Stimulated activated CD4-positive, alpha-beta T cell treated with anti-CD3 and anti-CD28 coated beads, Interleukin-15, amount 100 ng/mL, for 1 hour (primary cell): ENCODE results near the gene HMGCL.
"Not testable (repeated sequence)": the region's sequence is repeated elsewhere in the genome, so short reads cannot be mapped to it uniquely, and the experiment has no call there.

Experiments used
- DNase-seq, 2 donors: peaks; one replicate each; pipeline ENCODE4 v3.0.0-alpha.2; 2020; ENCODE audit warnings: low read depth in 1 of 2, low spot score in 1 of 2

The HMGCL gene

GRCh38 chr1:23799570-23800399, 25.4 kb downstream of the HMGCL start:
- no peak for DNase-seq

GRCh38 chr1:23799255-23799569, 26.0 kb downstream of the HMGCL start:
- no peak for DNase-seq

- no peak for DNase-seq
Measured at GRCh38 chr1:23798662-23799142, 26.5 kb downstream of the HMGCL start.

GRCh38 chr1:23797478-23798448, 27.5 kb downstream of the HMGCL start:
- DNase-seq: no peak

GRCh38 chr1:23796466-23797271, 28.6 kb downstream of the HMGCL start:
- DNase-seq: no peak

GRCh38 chr1:23795676-23796465, 29.4 kb downstream of the HMGCL start:
- no peak for DNase-seq

GRCh38 chr1:23794732-23795182, 30.5 kb downstream of the HMGCL start:
- not testable (repeated sequence) for DNase-seq

- no peak for DNase-seq
Measured at GRCh38 chr1:23793861-23794731, 31.1 kb downstream of the HMGCL start.

- DNase-seq: no peak
Measured at GRCh38 chr1:23793018-23793781, 32.0 kb downstream of the HMGCL start.

- DNase-seq: no peak
Measured at GRCh38 chr1:23792151-23792945, 32.9 kb downstream of the HMGCL start.

- no peak for DNase-seq
Measured at GRCh38 chr1:23791516-23792047, 33.6 kb downstream of the HMGCL start.

GRCh38 chr1:23790696-23791515, 34.3 kb downstream of the HMGCL start, which contains the start of gene LYPLA2:
Gene LYPLA2, plus strand, starts transcription at chr1:23791145. Its CDS starts 1,538 bp downstream, at chr1:23792683.
- DNase-seq: peak; percentile 72 to 78

GRCh38 chr1:23788695-23789094, 36.5 kb downstream of the HMGCL start:
- DNase-seq: no peak

- DNase-seq: no peak
Measured at GRCh38 chr1:23787701-23788100, 37.5 kb downstream of the HMGCL start.

GRCh38 chr1:23784846-23785245, 40.4 kb downstream of the HMGCL start:
- no peak for DNase-seq

- not testable (repeated sequence) for DNase-seq
Measured at GRCh38 chr1:23783141-23783540, 42.1 kb downstream of the HMGCL start.
